ENCODE data around the gene C1QTNF12. TPM values are rescaled to one million over a fixed set of nuclear protein-coding genes. Genes with fewer than 3 reads are reported as not detected.

The C1QTNF12 gene
- total and polyA plus RNA-seq, 7 donors, result 0.13 to 1.4 (median 0.86) TPM

DNA sequence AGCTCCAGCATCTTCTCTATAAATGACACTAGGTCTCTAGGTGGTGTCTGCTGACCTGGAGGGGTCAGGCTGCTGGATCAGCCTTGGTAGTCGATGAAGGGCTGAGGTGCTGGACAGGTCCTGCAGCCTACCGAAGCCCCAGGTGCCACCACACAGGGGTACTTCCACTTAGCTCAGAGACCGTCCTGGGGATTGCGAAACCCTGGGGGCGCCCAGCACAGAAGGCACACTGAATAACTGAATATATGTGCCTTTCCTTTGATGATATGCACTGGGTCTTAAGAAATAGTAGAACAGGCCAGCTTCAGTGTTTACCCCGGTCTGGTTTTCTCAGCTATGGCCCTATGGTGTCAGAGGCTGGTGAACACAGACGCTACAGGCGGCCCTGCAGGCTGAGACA, 16.2 kb upstream of the C1QTNF12 start:
- Histone ChIP-seq H3K27ac (no peak overlapping the region), H3K4me1 (no peaks in the 10 kb centered on the region), H3K36me3 (ENCODE audit: insufficient read depth in 1 of 2, low read depth in 1 of 2) (peaks cover 0 to 90% of the 10 kb centered on the region in 2 donors), H3K9me3 (no peaks in the 10 kb centered on the region), H3K27me3 (ENCODE audit: insufficient read depth in 3 of 3, low read length in 2 of 3) (no peaks in the 10 kb centered on the region), H3K4me3 (no peak overlapping the region)
- DNase-seq (no peak), ATAC-seq (no peak)
- TF ChIP-seq, protein P1, sequence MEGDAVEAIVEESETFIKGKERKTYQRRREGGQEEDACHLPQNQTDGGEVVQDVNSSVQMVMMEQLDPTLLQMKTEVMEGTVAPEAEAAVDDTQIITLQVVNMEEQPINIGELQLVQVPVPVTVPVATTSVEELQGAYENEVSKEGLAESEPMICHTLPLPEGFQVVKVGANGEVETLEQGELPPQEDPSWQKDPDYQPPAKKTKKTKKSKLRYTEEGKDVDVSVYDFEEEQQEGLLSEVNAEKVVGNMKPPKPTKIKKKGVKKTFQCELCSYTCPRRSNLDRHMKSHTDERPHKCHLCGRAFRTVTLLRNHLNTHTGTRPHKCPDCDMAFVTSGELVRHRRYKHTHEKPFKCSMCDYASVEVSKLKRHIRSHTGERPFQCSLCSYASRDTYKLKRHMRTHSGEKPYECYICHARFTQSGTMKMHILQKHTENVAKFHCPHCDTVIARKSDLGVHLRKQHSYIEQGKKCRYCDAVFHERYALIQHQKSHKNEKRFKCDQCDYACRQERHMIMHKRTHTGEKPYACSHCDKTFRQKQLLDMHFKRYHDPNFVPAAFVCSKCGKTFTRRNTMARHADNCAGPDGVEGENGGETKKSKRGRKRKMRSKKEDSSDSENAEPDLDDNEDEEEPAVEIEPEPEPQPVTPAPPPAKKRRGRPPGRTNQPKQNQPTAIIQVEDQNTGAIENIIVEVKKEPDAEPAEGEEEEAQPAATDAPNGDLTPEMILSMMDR (IDR thresholded peaks at IDR 0.05), result no peak
- 95 to 99% (median 98%) methylated on average over 8 of the region's 8 CpGs for WGBS, 3 donors
- intact Hi-C loops (cut with DNase I), result no loop called here

DNA sequence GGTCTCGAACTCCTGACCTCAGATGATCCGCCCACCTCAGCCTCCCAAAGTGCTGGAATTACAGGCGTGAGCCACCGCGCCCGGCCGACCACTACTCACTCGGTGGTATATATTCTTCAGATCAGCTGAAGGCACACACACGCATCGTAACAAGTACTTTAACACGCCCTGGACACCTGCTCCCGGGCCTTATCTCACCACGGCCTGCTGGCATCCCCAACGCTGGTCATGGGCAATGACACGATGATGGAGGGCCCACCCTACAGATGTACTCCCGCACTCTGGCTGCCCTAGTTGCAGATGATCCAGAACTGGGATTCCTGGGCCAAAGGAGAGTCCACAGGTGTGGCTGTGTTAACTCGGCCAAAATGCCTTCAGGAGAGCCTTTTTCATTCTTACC, 15.5 kb upstream of the C1QTNF12 start:
- H3K27ac ChIP-seq, result no peak overlapping the region
- H3K4me3 ChIP-seq, result no peak overlapping the region
- no peaks in the 10 kb centered on the region for H3K9me3 ChIP-seq
- ATAC-seq (no peak), DNase-seq (no peak)
- no peaks in the 10 kb centered on the region for H3K4me1 ChIP-seq
- intact Hi-C loops (cut with DNase I), result no loop called here
- 93 to 95% (median 95%) methylated on average over 17 of the region's 17 CpGs for WGBS, 3 donors
- no peaks in the 10 kb centered on the region for H3K27me3 ChIP-seq (ENCODE audit: insufficient read depth in 3 of 3, low read length in 2 of 3)
- H3K36me3 ChIP-seq (ENCODE audit: insufficient read depth in 1 of 2, low read depth in 1 of 2), result peaks cover 0 to 83% of the 10 kb centered on the region in 2 donors
- TF ChIP-seq, protein P1 (IDR thresholded peaks at IDR 0.05), result no peak

DNA sequence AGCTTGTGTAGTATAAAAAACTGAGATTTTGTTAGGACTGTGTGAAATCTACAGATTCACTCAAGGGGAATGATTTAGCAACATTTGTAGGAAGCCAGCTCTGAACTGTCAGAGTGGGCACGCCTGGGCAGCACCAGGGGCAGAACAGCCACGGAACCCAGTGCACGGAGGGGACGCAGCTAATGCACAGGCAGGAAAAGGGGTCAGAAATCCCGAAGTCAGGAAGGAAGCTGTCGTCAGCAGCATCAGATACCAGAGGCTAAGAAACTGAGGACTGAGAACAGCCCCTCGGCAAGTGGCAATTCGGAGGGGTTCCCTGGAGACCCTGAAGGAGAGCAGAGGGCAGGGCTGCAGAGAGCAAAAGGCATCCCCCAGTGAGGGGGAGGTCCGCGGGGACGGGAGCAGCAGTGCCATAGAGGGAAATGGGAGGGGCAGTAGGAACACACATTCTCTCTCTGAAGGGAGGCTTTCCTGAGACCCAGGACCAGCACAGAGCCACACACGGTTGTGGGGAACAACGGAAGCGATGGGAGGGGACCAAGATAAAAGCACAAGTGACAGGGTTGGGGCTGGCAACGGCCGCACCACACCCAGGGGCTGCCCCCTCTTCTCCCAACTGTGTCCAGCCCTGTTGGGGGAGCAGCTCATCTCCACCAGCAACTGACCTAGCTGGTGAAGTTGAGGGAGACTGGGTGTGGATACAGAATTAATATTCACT, 14.5 kb upstream of the C1QTNF12 start:
- Histone ChIP-seq H3K4me1 (no peaks in the 10 kb centered on the region), H3K27ac (no peak overlapping the region), H3K27me3 (ENCODE audit: insufficient read depth in 3 of 3, low read length in 2 of 3) (no peaks in the 10 kb centered on the region), H3K9me3 (no peaks in the 10 kb centered on the region), H3K4me3 (no peak overlapping the region), H3K36me3 (ENCODE audit: insufficient read depth in 1 of 2, low read depth in 1 of 2) (peaks cover 0 to 83% of the 10 kb centered on the region in 2 donors)
- DNase-seq (no peak), ATAC-seq (no peak)
- WGBS, 3 donors, result 61 to 67% (median 66%) methylated on average over 16 of the region's 16 CpGs
- TF ChIP-seq, protein P1 (IDR thresholded peaks at IDR 0.05), result no peak
- intact Hi-C loops (cut with DNase I), result no loop called here

DNA sequence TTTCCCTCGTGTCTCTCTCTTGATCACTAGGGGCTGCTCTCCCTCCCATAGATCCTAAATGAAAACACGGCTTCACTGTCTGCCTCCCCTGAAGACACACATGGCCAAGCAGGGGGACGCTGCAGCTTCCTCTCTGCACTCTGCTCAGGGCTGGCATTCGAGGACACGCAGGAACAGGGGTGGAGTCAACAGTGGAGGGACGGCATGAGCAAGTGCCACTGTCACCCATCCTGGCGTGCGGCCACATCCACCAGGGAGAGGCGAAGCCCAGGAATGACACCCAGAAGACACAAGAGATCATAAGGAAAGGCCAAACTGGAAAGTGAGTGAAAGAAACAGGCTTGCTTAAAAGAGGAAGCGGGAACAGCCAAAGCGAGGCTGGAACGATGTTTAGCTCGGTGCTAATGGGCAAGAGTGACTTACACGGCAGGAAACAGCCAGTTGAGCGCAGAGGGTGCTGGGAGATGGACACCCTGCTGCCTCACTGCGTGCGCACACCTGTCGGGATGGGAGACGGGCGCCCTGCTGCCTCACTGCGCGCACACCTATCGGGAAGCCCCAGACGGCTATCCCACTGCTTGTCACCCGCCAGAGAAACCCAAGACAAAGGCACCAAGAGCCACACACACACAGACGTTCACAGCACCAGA, 13.6 kb upstream of the C1QTNF12 start:
- DNase-seq (no peak), ATAC-seq (no peak)
- Histone ChIP-seq H3K36me3 (ENCODE audit: insufficient read depth in 1 of 2, low read depth in 1 of 2) (peaks cover 0 to 86% of the 10 kb centered on the region in 2 donors), H3K27me3 (ENCODE audit: insufficient read depth in 3 of 3, low read length in 2 of 3) (no peaks in the 10 kb centered on the region), H3K4me1 (no peaks in the 10 kb centered on the region), H3K27ac (no peak overlapping the region), H3K9me3 (no peaks in the 10 kb centered on the region), H3K4me3 (no peak overlapping the region)
- WGBS, 3 donors, result 80 to 86% (median 82%) methylated on average over 26 of the region's 26 CpGs
- intact Hi-C loops (cut with DNase I), result loop anchor here in 1 of 2 donors (10.0 kb wide), 1 partner anchor 225 kb away; no protein-coding TSS in a partner anchor
- TF ChIP-seq, protein P1 (IDR thresholded peaks at IDR 0.05), result no peak
